GM18861 (cell line): ENCODE data around the gene EDEM1.
A peak's percentile ranks its signal among the peaks of the same experiment; 100 is the strongest.
"Not testable (repeated sequence)": the region's sequence is repeated elsewhere in the genome, so short reads cannot be mapped to it uniquely, and the experiment has no call there.

Experiments
- ATAC-seq: cut with Tn5 transposase; IDR thresholded peaks from one replicate; pipeline ENCODE4 v1.9.1; 2021; ENCODE audit not compliant: unreplicated experiment

The EDEM1 gene

DNA sequence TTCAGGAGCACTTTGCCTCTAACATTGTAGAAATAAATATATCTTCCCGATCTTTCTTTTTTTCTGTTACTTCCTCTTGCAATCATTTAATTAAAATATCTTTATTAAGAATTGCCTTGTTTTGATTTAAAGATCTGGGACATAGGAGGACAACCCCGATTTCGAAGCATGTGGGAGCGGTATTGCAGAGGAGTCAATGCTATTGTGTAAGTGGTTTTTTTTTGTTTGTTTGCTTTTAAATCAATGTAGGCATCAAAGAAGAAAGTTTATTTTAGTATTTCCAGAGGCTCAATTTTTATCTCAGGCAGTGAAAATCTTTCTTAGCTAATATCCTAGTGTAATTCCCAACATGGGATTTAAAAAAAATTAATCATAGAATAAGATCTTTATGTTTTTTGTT, 15.5 kb upstream of the EDEM1 start:
- ATAC-seq, result no peak

DNA sequence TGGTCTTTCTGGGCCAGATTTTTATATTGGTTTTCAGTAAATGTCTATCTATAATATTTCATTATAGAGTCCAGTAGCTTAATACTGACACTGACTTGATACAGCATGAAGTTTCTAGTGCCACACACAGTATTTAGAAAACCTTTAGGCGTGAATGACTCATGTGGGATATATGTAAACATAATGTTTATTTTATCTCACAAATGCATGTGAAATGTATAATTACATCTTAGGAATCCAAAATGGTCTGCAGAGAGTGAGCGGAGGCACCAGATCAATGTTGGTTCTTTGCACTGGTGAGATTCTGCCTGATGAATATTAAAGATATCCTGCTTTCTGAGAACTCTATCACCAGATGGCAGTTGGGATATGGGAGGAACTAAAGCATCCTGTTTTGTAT, 8.5 kb upstream of the EDEM1 start:
- ATAC-seq, result not testable (repeated sequence)

DNA sequence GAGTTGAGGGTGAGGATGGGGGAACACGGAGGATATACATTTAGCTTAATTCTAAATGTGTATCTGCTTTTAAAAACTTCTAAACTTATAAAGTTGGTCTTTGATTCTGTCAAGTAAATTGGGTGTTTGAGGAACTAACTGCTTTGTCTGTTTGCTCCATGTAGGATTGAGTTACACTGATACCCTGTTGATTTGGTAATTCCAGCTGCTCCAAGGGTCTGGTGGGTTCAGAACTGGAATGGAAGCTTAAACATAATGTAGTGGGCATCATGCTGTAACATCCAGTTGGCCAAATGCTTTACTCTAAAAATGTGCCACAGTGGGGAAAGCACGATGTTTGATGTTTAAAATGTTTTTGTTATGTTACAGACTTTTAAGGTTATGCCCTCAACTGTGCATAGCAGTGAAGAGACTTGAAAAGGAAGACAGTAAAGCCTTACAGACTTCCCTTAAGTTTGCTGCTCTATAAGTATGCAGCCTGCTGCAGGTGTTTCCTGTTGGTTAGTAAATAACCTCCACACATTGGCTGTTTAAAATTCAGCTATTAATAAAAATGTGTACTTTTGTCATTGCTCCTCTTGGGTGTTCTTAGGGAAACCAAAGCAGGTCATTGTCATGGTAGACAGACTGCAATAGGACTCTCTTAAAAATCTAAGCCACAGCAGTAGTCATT, 5.9 kb upstream of the EDEM1 start:
- ATAC-seq, result peak; percentile 70

DNA sequence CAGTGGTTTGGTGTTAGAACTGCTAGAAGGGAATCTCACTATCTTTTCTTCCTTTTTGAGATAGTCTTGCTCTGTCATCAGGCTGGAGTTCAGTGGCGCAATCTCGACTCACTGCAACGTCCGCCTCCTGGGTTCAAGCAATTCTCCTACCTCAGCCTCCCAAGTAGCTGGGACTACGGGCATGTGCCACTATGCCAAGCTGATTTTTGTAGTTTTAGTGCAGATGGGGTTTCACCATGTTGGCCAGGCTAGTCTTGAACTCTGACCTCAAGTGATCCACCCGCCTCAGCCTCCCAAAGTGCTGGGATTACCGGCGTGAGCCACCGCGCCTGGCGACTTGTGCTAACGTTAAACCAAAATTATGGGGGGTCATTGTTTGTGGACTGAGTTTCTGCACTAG, 3.8 kb upstream of the EDEM1 start:
- not testable (repeated sequence) for ATAC-seq

DNA sequence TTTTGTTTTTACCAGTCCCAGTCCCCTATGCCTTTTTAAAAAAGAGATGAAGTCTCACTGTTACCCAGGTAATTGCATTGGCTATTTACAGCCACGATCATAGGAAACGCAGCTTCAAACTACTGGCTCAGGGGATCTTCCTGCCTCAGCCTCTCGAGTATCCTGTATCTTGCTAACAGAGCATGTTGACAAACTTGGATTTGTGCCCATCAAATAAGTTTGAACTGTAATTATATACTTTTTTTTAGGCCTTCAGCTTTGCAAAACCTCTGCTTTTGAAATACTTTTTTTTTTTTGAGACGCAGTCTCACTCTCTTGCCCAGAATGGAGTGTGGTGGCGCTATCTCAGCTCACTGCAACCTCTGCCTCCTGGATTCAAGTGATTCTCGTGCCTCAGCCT, 3.0 kb upstream of the EDEM1 start:
- no peak for ATAC-seq

DNA sequence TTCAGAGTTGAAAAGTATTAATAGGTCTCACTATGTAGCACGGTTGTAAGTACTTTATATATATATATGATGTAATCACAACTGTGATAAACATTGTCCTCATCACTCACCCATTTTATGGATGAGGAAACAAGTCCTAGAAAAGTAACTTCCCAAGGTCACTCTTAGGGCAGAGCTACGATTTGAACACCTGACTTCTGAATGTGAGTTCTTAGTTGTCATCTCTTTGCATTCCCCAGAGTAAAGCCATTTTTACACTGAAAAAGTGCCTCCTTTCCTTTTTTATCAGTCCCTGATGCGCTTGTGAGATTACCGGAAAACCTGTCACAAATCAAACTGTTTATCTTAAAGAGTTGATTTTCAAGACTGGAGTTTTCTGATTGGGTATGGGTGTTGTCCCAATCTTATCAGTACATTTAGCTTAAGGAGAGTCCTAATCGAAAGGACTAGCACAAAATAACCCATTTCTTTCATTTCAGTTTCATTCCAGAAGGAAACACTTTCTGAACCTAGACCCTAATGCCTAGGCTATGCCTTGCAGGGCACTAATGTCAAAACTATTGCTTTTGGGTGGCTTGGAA, 2.3 kb upstream of the EDEM1 start:
- no peak for ATAC-seq

DNA sequence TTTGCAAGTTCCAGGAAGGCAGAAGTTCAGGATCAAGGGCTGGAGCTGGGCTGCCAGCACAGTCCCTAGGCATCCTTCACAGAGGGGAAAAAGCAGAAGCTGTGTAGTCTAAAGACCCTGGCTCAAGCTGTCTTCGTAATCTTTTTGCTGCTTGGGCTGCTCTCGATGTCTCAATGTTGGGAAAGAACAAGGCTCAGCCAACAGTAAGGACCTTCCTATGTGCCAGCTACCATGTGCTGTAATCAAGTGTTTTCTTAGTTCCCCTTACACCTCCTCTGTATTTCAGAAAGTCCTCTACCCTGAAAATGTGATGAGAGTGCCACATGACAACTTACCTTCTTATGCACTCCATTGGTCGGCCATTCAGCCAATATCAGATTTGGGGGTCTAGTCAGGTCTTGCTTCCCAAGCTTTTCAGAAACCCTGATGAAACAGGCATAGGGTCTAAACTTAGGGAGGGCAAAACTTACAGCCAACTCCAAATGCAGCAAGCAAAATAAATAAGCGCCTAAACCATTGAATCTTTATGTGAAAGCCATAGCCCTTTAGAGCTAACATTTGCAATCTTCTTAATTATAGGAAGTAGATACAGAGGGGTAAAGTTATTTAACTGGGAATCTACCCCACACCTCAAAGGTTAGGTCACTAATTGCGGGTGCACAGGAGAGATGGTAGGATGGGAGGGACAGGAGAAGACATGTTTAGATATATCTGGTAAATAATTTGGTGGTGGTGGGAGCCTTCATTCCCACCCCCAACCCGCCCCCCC, 1.2 kb upstream of the EDEM1 start:
- peak; percentile 13 for ATAC-seq

DNA sequence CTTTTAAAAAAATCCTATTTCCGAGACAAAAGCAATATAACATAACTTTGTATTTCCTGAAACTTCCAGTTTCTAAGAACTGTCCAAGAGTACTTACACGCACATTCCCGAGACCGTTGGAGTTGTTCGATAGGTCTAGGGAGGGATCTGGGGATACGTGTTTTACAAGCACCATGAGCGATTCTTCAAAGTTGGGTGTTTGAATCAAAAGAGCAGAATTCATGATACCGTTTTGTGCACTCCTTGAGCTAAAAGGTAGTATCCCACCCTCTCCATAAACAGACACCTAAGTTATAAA, 700 bp upstream of the EDEM1 start:
- ATAC-seq, result no peak

DNA sequence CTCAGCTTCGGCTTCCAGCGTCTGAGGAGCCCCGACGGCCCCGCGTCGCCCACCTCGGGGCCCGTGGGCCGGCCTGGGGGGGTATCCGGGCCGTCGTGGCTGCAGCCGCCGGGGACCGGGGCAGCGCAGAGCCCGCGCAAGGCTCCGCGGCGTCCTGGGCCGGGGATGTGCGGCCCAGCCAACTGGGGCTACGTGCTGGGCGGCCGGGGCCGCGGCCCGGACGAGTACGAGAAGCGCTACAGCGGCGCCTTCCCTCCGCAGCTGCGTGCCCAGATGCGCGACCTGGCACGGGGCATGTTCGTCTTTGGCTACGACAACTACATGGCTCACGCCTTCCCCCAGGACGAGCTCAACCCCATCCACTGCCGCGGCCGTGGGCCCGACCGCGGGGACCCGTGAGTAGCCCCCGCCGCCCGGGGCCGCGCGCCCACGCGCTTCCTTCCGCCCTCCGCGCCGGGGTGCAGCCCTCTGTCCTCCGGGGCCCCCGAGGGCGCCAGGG, 462 bp downstream of the EDEM1 start:
- no peak for ATAC-seq

DNA sequence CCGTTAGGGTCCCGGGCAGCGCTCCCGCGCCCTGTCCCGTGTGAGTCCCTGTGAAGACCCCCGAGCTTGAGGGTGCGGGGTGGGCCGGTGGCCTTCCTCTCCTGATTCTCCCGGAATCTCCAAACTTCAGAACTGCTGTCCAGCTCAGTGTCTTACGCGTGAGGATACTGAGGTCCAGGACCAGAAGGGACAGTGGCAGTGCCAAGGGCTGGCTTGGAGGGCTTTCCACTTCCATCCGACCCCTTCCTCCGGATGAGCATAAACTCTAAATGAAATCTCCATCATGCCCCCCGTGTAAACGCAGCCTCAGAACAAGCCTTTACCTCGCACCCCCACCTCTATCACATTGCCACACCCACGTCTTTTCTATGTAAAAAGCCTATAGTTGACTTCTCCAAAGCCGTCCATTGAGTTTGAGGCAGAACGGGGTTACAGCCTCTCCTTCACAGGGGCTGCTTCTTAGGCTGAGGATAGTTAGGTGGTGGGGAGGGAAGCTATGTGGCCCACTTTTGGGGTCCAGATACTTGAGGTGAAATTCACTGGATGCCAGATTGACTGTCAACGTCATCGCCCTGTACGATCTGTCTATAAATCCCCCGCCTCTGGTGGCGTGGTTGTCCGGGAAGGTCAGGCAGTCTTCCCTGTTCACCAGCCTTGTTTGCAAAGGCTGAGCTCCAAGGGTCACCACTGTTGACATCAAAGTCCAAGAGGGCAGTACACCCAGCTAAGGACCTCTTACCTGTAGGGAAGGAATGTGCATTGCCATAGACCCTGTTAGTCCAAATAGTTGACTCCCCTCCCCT, 1.1 kb downstream of the EDEM1 start:
- no peak for ATAC-seq

DNA sequence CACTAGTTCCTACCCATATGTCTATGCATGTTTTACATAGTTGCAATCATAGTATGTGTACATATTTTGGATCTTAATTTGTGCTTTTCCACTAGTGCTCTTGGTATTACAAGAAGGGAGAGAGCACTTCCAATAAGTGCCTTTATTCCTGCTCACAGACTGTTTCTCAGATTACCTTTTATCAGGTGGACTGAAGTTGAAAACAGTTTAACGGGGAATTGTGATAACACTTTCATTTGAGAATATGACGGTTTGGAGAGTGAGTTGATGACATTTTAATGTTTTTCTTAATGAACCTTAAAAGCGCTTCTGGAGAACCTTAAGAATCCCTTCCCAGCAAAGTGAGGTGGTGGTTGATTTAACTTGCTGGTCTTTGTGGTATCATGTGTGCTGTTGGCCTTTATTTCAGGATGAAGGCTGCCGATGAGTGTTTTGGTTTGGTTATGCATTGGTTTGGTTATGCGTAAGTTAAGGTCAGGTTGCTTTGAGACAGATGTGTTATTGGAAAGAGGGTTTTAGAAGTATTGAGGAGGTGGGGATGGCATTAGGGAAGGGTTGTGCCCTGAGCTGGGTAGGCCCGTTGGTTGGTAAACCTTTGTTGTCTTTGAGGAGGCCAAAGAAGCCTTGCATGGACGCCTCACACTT, 2.8 kb downstream of the EDEM1 start:
- no peak for ATAC-seq

DNA sequence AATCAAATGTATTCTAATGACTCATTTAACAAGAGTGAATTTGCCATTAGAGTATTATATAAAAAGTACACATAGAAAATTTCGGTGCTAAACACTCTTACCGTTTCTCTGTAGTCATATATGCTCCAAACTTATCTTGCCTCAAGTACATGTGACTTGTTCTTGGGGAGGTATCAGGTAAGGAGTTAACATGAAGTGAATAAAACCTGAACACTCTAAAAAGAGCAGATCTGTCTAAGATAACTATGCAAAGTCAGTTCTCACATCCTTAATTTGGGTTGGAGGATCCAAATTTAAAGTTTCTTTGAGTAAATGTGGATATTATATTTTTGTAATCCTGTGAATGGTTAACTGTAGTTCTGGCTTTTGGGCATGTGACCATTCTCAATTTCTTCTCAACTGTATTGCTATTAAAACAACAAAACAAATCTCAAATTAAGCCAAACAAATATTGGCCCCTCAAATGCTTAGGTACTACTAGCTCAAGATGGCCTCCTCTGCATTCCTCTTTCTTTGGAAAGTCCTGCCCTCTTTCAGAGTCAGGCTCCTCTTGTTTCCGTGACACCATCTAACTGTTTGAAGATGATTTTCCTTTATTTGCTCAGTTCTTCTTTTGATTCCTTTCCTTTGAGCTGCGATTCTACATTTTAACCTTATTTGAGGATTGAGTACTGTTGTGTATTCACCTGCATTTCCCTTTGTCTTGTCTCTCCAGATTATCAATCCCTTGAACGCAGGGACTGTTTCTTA, 4.2 kb downstream of the EDEM1 start:
- ATAC-seq, result peak; percentile 11

DNA sequence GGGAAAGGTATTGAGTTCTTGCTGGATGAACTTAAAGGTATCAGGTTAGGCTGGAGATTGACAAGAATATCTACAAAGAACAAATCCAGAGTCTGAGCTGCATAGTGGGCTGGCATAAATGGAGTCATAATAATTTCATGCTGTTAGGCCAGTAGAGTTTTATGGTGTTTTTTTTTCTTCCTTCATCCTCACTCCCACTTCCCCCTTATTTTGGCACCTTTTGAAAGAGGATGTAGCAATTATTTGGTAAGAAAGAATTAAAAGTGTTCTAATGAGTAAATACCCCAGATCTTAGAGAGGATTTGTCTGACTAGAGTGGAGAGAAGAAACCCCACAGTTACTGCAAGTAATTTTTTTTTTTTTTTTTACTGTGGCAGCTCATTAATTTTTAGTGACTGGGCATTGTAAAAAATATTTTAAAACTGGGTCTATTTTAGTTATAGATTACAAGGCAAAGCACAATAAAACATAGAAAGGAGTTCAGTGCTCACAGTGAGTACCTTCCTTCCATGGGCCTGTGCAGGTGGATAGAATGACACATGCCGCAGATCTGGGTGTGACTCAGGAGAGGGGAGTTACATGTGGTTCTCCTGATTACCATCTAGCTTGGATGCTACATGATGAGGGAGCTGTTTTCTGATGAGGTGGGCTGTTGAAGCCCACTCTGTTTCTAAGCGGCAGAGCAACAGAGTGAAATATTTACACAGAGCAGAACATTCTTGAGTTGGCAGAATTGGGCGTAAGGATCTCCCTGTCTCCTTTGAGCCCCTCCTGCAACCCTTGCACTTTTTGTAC, 5.3 kb downstream of the EDEM1 start:
- ATAC-seq, result no peak

DNA sequence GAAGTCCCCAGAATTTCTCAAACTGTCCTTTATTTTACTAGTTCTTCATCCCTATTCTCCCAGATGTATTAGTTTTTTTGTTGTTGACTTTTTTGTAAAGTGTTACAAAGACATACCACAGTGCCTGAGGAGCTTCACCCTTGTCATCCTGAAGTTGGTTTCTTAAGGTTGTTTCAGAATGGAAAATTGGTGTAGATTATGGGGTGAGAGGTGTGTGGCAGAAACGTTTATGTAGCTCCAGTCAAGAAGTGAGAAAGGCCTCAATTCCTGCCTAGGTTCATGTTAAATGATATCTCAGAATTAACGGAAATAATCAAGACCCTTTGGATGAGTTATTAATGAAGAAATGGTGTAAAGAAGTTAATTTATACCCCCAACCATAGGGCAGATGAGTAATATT, 6.8 kb downstream of the EDEM1 start:
- ATAC-seq, result no peak

DNA sequence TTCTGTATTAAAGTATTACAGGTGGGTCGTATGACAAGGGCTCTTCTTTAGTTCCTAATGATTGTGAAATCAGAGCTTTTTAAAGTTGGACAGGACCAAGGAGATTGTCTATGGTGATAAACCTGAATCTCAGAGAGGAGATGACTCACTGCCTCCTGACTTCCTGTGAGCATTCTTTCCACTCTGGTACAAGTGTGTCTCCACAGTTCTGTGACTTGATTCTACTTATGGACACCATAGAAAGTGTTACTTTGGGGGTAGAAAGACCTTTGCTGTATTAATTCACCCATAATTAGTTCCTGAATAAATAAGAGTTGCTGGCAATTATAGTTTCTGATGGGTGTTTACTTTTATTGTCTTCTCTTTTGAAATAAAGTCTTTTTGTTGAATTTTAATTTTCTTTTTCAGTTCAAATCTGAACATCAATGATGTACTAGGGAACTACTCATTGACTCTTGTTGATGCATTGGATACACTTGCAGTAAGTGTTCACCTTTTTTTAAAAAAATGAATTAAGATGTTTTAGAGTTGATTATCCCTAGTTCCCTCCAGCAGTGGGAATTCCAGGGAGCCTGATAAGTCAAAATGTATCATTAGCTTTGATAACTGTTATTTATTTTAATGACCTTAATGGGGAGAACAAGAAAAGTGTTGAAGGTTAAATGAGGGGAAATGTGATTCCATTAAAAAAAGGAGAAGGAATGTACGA, 7.4 kb downstream of the EDEM1 start:
- peak; percentile 43 for ATAC-seq

DNA sequence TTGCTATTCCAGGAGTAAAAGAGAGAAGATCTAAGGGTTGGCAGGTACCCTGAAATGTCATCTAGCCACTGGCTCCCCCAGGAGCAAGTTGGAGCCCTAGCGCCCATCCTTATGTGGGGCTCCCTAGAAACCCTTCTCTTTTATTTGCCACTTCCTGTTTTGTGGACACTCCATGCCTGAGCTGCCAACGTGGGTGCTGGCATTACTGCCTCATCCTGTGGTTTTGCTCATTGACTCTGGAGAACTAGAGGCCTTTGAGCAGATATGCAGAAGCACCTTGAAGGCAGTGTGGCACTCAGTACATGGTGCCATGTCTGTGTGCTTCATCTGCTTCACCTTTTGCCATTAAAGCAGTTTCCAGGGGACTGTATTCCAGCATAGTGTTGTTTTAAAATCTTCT, 8.1 kb downstream of the EDEM1 start:
- no peak for ATAC-seq

DNA sequence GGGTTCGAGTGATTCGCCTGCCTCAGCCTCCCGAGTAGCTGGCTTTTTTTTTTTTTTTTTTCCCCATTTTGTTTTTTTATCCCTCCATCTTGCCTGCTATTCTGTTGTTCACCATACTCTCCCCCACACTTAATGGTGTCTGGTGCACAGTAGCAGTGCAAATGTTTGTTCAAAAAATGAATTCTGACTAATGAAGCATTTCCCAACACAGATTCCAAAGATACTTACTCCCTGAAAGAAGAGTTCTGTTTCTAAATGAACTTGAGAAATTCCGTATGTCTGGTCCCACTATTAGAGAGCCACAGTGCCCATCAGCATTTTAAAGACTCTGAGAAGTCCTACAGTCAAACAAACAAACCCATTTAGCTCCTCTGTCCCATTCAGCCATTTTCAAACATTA, 9.5 kb downstream of the EDEM1 start:
- ATAC-seq, result no peak

DNA sequence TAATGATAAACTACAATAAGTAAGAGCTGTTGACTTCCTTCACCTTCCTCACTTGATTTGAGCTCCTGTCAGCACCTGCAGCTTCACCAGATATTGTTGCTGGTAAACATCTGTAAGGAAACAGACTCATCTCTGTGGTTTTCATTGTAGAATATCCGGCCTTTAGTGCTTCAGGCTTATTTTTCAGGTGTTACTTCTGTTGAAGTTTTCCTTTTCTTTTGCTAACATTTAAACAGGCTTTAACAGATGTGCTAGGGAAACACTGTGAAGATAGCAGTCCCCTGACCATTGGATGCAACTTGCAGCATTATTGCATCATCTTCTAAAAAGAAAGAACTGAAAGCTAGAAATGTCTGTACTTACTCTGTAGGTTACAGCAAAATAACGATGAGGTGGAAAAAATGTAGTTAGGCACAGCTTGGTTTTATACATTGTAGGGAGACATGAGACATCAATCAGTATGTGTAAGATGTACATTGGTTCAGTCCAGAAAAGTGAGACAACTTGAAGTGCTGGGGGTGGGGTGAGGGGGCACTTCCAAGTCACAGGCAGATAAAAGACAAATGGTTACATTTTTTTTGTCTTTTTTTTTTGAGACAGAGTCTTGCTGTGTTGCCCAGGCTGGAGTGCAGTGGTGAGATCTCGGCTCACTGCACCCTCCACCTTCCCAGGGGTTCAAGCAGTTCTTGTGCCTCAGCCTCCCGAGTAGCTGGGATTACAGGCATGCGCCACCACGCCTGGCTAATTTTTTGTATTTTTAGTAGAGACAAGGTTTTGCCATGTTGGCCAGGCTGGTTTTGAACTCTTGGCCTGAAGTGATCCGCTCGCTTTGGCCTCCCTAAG, 10.2 kb downstream of the EDEM1 start:
- peak; percentile 58 for ATAC-seq
